Hepatocyte (in vitro differentiated cells): ENCODE results near the gene FNDC3B. TPM values are rescaled to one million over a fixed set of nuclear protein-coding genes. Genes with fewer than 3 reads are reported as not detected.

Experiments
- DNase-seq: peaks from one replicate; pipeline ENCODE4 v3.0.0-alpha.2; 2016; ENCODE audit warnings: low spot score
- H2AFZ ChIP-seq: fragments of 200-600 bp; sonication (generic); 2 replicates; pipeline ENCODE4 v1.6.0; 2016; ENCODE audit warnings: antibody characterized with exemption, mild to moderate bottlenecking
- H3K27ac ChIP-seq: fragments of 200-600 bp; sonication (generic); 2 replicates; pipeline ENCODE4 v1.5.1; 2016; ENCODE audit warnings: mild to moderate bottlenecking
- H3K27me3 ChIP-seq: fragments of 200-600 bp; sonication (generic); 2 replicates; pipeline ENCODE4 v1.6.1; 2016
- H3K36me3 ChIP-seq: fragments of 200-600 bp; sonication (generic); replicated peaks from 2 replicates; pipeline ENCODE4 v1.5.1; 2016; ENCODE audit warnings: low read depth; ENCODE audit not compliant: insufficient read depth
- H3K4me1 ChIP-seq: fragments of 200-600 bp; sonication (generic); 2 replicates; pipeline ENCODE4 v1.5.1; 2016; ENCODE audit warnings: mild to moderate bottlenecking, moderate library complexity; ENCODE audit not compliant: insufficient read depth
- H3K4me2 ChIP-seq: fragments of 200-600 bp; sonication (generic); 2 replicates; pipeline ENCODE4 v1.6.0; 2016
- H3K4me3 ChIP-seq: fragments of 200-600 bp; sonication (generic); 2 replicates; pipeline ENCODE4 v1.5.1; 2016; ENCODE audit warnings: mild to moderate bottlenecking
- H3K79me2 ChIP-seq: fragments of 200-600 bp; sonication (generic); 2 replicates; pipeline ENCODE4 v1.6.0; 2017; ENCODE audit warnings: mild to moderate bottlenecking
- H3K9me2 ChIP-seq: fragments of 200-600 bp; sonication (generic); replicated peaks from 2 replicates; pipeline ENCODE4 v1.6.0; 2017; ENCODE audit warnings: mild to moderate bottlenecking; ENCODE audit not compliant: insufficient read depth
- H3K9me3 ChIP-seq: fragments of 200-600 bp; sonication (generic); 2 replicates; pipeline ENCODE4 v1.5.1; 2016; ENCODE audit warnings: low read depth, mild to moderate bottlenecking
- H4K20me1 ChIP-seq: fragments of 200-600 bp; sonication (generic); 2 replicates; pipeline ENCODE4 v1.6.0; 2016; ENCODE audit warnings: mild to moderate bottlenecking; ENCODE audit not compliant: insufficient read depth, poor library complexity, severe bottlenecking
- EZH2 ChIP-seq: fragments of 200-600 bp; sonication (generic); IDR thresholded peaks from 2 replicates; pipeline ENCODE4 v1.6.1; 2016; ENCODE audit warnings: antibody characterized with exemption, mild to moderate bottlenecking, borderline replicate concordance
- EZH2phosphoT487 ChIP-seq: fragments of 200-600 bp; sonication (generic); IDR thresholded peaks from one replicate; pipeline ENCODE4 v1.6.1; 2018; ENCODE audit warnings: antibody characterized with exemption, mild to moderate bottlenecking, low read depth, moderate library complexity; ENCODE audit not compliant: unreplicated experiment, severe bottlenecking
- WGBS: methylation state at CpG from one replicate; pipeline ENCODE4 v1.1.6; 2016; ENCODE audit warnings: low lambda C conversion rate; ENCODE audit errors: missing lambda C conversion rate; 5-methylcytosine and 5-hydroxymethylcytosine counted together
- polyA plus RNA-seq: library from polyadenylated mRNA; unstranded; fragments of >200 nt; fragmentation: Nextera tagmentation; extraction: Ambion mirVana; gene quantifications from 2 replicates; pipeline ENCODE4 v1.2.1, GENCODE V29; 2016
- total RNA-seq: library from RNA; depleted of rRNA; stranded (reverse); fragments of >200 nt; gene quantifications from 2 replicates; pipeline ENCODE4 v1.2.3, GENCODE V29; 2014
- TF ChIP-seq, protein P1 (sequence below): fragments of 200-600 bp; sonication (generic); IDR thresholded peaks from 2 replicates; pipeline ENCODE4 v1.5.1; 2016; ENCODE audit warnings: antibody characterized with exemption, mild to moderate bottlenecking; ENCODE audit not compliant: poor library complexity

The FNDC3B gene
- total and polyA plus RNA-seq, 2 experiments from 2014 or later, result 61.2 to 113 TPM

DNA sequence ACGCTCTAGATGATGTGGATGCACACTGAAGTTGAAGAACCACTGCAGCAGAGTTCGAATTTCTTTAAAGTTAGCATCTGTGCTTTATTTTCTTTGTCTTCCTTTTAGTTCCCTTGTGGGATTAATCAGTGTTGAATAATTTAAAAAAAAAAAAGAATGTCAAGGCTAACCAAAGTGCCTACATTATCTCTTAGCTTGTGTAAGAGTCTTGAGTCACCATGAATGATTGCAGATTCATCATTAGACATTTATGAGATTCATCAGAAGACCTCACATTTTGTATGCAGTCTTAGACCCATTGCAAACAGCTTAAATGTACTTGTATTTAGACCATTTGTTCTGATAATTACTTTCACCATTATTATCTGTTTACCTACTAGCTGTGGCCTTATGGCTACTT lies 182.2 kb downstream of the FNDC3B start:
- Histone ChIP-seq H3K4me1 (peaks cover 14% of the 10 kb centered on the region), H3K4me2 (no peak overlapping the region), H3K9me3 (no peaks in the 10 kb centered on the region)

DNA sequence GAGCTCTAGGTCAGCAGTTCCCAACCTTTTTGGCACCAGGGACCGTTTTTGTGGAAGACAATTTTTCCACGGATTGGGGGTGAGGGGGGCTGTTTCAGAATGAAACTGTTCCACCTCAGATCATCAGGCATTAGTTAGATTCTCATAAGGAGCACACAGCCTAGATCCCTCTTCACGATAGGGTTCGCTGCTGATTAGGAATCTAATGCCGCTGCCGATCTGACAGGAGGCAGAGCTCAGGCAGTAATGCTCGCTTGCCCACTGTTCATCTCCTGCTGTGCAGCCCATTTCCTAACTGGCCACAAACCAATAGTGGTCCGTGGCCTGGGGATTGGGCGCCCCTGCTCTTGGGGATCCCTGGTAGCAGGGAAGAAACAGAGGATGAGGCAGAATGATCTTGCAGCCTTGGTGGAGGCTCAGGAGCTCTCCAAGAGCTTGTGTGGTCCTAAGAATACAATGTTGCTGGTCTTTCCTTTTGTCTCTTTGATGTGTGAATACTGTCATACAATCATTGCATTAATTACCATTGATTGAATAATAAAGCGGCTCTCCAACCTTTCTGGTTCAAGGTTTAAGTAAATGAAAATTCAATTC lies 183.2 kb downstream of the FNDC3B start:
- Histone ChIP-seq H3K27me3 (no peaks in the 10 kb centered on the region), H3K4me1 (peaks cover 14% of the 10 kb centered on the region), H3K4me3 (no peak overlapping the region), H3K9me3 (no peaks in the 10 kb centered on the region), H2AFZ (no peak overlapping the region), H3K4me2 (no peak overlapping the region), H3K27ac (no peak overlapping the region), H3K36me3 (no peaks in the 10 kb centered on the region), H3K9me2 (no peaks in the 10 kb centered on the region), H4K20me1 (peaks cover 28% of the 10 kb centered on the region), H3K79me2 (peaks cover 97% of the 10 kb centered on the region)
- WGBS, result 70% methylated on average over 10 of the region's 10 CpGs
- TF ChIP-seq, protein P1, sequence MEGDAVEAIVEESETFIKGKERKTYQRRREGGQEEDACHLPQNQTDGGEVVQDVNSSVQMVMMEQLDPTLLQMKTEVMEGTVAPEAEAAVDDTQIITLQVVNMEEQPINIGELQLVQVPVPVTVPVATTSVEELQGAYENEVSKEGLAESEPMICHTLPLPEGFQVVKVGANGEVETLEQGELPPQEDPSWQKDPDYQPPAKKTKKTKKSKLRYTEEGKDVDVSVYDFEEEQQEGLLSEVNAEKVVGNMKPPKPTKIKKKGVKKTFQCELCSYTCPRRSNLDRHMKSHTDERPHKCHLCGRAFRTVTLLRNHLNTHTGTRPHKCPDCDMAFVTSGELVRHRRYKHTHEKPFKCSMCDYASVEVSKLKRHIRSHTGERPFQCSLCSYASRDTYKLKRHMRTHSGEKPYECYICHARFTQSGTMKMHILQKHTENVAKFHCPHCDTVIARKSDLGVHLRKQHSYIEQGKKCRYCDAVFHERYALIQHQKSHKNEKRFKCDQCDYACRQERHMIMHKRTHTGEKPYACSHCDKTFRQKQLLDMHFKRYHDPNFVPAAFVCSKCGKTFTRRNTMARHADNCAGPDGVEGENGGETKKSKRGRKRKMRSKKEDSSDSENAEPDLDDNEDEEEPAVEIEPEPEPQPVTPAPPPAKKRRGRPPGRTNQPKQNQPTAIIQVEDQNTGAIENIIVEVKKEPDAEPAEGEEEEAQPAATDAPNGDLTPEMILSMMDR, result no peak
- no peak for TF ChIP-seq EZH2
- no peak for DNase-seq

More for the DNA sequence above, 182.2 kb downstream of the FNDC3B start:
- Histone ChIP-seq H3K9me2 (no peaks in the 10 kb centered on the region), H3K79me2 (peaks cover 98% of the 10 kb centered on the region), H3K27me3 (no peaks in the 10 kb centered on the region), H3K4me3 (no peak overlapping the region), H2AFZ (no peak overlapping the region), H3K36me3 (no peaks in the 10 kb centered on the region), H3K27ac (no peak overlapping the region), H4K20me1 (peaks cover 28% of the 10 kb centered on the region)
- TF ChIP-seq, protein P1, result no peak
- TF ChIP-seq EZH2 (no peak), EZH2phosphoT487 (no peak)
- DNase-seq, result no peak
- WGBS, result 90% methylated on average over 2 of the region's 2 CpGs

DNA sequence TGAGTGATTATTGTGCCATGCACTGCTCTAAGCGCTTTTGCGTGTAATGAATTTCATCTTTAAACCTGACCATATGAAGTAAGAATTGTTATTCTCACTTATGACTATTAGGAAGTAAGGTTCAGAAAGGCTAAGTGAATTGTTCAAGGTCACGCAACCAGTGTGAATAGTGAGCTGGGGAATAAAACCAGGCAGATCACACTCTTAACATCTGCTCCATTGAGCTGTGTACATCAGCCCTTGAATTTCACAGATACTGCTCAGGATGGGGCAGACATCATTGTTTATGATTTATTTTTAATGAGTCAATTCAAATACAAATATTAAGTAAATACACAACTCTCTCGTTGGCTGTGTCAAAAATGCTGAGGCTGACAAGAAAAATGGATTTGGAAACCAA lies 184.5 kb downstream of the FNDC3B start:
- Histone ChIP-seq H3K27me3 (no peaks in the 10 kb centered on the region), H3K36me3 (no peaks in the 10 kb centered on the region), H4K20me1 (peaks cover 25% of the 10 kb centered on the region), H3K4me3 (no peak overlapping the region), H3K4me2 (no peak overlapping the region), H3K4me1 (peaks cover 14% of the 10 kb centered on the region), H3K9me2 (no peaks in the 10 kb centered on the region), H3K79me2 (peaks cover 97% of the 10 kb centered on the region), H2AFZ (no peak overlapping the region), H3K27ac (peak overlapping the region; percentile 0), H3K9me3 (no peaks in the 10 kb centered on the region)
- 89% methylated on average over 4 of the region's 4 CpGs for WGBS
- TF ChIP-seq EZH2 (no peak), EZH2phosphoT487 (no peak)
- TF ChIP-seq, protein P1, result no peak
- no peak for DNase-seq
